Measurements from ENCODE around the gene DNM2.
A peak's percentile ranks its signal among the peaks of the same experiment; 100 is the strongest.
"Not testable (repeated sequence)": the region's sequence is repeated elsewhere in the genome, so short reads cannot be mapped to it uniquely, and the experiment has no call there.

Gene DNM2

DNA sequence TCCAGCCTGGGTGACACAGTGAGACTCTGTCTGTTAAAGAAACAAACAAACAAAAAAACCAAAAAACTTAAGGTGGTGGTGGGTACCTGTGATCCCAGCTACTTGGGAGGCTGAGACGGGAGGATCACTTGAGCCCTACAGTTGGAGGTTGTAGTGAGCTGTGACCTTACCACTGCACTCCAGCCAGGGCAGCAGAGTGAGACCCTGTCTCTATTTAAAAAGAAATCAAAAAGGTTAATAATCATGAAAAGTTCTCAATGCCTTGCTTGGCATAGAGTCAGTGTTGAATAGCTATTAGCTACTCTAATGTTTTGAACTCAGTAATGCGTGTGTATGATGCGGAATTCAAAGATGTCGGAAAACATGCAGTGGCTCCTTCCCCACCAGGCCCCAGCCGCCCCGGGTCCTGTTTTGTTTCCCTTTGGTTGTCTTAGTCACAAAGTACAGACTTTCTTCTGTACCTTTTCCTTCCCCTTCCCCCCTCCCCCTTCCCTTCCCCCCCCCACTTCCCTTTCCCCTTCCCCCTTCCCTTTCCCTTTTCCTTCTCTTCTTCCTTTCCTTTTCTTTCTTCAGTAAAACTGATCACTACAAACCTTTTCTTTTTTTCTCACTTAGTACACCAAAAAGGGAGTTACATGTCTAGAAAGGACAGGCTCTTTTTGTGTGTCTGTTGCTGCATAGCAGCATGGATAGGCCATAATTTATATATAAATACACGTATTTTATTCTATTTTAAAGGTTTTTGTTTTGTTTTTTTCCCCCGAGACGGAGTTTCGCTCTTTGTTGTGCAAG is 35.2 kb downstream of the DNM2 start:
- no peak for DNase-seq

DNA sequence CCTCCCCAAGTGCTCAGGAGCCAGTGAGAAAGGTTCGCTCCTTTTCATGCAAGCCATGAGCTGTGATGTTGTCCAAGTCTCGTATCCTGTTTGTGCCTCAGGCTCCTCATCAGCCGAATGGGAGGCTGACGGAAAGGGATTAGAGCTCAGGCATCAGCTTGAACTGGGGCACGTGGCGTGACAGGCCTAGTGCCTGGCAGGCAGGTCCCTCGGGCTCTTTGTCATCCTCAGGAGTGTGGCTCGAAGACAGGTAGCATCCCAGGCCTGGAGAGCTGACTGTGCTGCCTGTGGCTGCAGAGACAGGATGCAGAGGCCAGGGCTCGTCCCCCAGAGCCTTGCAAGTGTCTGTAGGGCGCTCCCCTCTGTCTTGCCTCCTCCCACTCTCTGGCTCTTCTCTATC is 38.5 kb downstream of the DNM2 start:
- DNase-seq: no peak

DNA sequence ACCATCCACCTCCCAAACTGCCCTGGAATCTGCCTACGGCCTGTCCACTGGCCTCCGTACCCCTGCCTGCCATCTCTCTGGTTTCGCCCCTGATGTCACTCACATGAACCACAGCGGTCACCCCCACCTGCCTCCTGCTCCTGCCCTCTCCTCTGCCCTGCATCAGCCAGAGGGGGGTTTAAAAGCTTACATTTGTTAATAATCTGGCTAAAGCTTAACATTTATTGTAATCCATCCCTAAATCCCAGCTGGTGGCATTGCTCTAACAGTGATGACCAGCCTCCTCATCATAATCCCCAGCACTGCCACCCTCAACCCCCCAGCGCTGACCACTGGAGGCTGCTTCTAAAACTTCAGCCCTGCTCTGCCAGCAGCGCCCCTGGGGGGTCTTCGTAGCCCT is 38.9 kb downstream of the DNM2 start:
- no peak for DNase-seq

DNA sequence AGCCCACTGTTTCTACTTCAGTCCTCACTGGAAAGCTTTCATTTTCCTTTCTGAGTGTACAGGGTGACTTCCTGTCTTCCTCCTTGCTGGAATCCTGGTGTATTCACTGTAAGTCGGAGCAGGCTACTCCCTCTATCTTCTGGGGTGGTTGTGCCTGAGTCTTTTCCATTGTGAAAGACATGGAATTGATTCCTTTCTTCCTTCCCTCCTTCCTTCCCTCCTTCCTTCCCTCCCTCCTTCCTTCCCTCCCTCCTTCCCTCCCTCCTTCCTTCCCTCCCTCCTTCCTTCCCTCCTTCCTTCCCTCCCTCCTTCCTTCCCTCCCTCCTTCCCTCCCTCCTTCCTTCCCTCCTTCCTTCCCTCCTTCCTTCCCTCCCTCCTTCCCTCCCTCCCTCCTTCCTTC is 40.2 kb downstream of the DNM2 start:
- DNase-seq: not testable (repeated sequence)

DNA sequence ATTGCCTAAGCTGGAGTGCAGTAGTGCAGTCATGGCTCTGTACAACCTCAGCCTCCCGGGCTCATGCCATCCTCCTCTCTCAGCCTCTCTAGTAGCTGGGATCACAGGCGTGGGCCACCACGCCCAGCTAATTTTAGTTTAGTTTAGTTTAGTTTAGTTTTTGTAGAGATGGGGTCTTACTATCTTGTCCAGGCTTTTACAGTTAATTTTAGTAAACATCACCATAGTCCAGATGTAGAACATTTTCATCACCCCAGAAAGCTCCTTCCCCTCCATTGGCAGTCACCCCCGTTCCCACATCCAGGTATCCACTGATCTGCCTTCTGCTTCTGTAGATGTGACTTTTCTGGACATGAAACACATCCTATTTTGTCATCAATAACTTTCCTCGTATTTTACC is 41.1 kb downstream of the DNM2 start:
- DNase-seq: no peak

DNA sequence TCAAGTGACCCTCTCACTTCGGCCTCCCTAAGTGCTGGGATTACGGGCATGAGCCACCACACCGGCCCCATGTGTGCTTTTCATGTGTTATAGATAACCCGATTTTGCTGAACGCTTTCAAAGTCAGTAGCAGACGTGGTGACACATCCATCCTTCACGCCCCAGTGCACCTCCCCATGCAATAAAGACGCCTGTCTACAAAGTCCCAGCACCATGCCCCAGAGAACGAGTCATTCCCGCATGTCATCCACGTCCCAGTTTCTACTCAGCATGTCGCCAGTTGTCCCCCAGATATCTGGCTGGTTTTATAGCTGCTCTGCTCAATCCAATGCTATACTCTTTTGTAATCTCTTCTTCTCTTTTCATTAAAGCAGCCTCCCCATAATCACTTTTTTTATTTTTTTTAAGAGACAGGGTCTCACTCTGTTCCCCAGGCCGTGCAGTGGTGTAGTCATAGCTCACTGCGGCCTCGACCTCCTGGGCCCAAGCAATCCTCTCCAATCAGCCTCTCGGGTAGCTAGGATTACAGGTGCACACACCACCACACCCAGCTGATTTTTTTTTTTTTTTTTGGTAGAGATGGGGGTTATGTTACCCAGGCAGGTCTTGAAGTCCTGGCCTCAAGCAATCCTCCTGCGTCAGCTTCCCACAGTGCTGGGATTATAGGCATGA is 42.5 kb downstream of the DNM2 start:
- DNase-seq: peak; percentile 61

DNA sequence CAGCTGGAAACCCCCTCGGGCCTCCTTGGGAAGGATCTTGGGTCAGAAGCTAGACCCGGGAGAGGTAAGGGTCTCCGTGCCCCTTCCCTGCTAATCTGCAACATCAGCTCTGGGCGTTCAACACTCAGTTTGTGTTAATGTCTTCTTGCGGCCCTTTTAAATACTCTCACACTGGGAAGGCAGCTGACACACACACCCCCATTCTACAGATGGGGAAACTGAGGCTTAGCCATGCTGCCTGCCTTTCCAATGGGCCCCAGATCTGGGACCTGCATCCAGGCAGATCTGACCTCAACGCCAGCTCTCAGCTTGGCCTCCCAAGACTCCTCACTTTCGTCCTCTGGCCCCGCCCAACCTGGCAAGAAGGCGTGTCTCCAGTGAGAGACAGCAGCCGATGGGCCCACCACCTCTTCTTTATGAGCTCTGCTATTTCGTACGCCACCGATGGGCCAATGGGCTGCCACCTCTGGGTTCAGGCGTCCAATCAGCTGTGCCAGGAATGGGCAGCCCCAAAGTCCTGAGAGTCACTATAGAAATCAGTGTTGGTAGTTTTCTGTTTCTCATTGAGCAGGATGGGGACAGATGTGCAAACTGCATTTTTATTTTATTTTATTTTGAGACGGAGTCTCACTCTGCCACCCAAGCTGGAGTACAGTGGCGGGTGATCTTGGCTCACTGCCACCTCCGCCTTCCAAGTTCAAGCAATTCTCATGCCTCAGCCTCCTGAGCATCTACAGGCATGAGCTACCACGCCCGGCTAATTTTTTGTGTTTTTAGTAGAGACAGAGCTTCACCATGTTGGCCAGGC is 43.8 kb downstream of the DNM2 start:
- no peak for DNase-seq

DNA sequence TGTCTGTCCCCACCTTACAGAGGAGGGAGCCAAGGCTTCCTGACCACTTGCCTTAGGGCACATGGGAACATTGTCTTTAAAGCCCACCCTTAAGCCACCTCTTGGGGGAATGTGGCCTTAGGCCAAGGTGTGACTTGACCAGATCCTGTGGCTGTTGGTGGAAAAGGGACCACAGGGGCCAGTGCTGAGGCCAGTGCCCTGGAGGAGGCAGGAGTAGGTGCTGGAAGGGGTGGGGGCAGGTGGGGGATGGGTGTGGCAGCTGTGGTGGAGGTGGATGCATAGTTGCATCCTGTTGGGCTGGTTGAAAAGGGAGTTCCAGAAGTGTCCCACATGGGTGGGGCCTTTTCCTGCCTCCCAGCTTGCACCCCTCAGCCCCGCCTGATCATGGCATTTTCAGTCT is 44.8 kb downstream of the DNM2 start:
- no peak for DNase-seq

DNA sequence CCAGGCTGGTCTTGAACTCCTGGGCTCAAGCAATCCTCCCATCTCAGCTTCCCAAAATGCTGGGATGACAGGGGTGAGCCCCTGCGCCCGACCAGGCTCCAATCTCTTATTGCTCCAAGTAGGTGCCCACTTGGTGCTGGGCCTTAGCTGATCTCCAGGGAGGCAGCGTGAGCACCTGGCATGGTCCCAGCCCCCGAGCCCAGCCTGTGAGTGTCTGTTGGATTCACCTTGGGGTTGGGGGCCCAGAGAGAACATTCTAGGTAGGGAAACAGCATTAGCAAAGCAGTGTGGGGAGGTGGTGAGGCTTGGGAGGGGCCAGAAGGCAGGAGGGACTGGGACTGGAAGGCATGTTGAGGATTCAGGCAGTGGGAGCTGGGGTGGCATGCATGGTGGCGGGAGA is 45.5 kb downstream of the DNM2 start:
- DNase-seq: no peak

DNA sequence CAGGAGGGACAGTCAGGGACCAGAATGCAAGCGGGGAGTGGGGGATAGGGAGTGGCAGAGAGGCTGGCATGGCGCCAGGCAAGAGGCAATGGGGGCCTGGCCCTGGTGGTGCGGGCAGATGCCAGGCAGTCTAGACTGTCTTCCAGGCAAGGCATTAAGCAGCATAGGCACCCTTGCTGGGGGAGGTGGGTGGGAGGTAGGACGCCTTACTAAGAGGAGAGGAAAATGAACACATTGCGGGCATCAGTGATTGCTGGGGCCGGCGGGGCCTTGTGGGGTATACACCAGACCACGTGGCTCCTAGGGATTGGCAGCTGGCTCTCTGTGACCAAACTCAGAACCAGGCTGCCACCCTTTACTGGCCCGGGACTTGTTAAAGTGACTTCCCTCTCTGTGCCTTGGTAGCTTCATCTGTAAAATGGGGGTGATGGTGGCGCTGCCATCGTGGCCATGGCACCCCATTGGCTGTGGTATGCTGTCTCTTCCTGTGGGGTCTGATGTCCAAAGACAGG is 46.0 kb downstream of the DNM2 start:
- DNase-seq: no peak

DNA sequence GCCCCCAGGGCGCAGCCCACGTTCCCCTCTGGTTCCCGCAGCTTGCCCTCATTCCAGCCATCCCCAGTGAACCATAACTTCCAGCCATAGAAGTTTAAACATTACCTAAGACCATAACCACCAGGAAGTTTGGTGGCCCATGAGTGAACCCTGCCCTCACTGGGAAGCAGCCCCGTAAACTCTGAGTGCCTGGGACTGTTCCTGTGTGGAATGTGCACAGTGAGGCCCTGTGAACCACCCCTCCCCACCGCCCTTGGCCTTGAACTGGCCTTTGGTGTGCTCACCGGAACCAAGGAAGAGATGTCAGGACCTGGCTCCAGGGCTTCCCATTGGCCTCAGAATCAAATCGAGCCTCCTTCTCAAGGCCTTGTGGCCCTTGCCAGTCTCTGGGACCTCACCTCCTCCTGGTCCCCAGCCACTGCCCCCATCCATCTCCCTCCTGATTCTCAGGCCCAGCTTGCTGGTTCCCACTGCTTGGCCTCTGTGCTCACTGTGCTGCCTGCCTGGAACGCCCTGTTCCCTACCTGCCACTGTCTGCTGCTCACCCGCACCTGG is 46.5 kb downstream of the DNM2 start:
- DNase-seq: no peak

DNA sequence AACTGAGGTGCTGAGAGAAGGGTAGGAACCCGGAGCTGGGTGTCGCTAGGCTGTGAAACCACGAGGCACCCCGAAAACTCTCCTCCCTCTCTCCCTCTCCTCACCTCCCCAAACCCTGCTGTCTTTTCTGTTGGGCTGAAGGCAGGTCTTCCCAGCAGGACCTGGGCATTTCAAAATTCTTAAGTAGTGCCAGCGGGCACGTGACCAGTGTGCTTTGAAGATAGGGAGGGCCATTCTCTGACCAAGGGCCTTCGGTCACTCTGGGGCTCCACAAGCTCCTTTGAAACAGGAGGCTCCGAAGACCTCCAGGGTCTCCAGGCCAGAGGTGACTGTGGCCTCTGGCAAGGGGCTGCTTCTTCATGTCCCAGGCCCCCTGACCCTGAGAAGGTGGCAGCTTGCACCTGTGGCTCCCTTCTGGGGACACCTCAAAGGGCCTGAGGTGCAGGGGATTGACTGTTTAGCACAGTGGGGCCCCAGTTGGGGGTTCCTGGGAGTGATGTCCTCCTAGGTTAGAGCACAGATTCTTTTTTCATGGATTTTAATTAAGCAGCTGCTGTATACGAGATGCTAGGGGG is 48.3 kb downstream of the DNM2 start:
- DNase-seq: no peak

DNA sequence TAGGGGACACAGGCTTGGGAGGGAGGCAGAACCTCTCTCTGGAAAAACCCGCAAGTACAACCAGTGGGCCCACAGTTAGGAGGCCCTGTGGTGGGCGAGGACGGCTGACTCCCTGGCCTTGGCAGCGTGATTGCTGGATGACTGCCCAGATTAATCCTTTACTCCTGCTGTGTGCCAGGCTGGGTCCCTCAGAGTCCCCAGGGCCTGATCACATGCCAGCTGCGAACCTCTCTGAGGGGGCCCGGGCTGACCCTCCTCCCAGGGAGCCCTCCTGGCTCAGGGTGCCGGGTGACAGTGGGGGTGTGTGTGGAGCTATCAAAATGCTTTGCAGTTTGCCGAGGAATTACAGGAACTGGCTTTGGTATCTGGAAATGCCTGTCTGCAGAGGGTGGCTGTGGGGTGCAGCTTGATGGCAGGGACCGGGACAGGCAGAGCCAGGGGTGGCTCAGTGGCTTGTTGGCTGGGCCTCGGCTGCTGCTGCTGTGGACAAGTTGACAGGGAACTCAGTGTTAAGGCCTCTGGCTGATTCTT is 48.9 kb downstream of the DNM2 start:
- DNase-seq: no peak

DNA sequence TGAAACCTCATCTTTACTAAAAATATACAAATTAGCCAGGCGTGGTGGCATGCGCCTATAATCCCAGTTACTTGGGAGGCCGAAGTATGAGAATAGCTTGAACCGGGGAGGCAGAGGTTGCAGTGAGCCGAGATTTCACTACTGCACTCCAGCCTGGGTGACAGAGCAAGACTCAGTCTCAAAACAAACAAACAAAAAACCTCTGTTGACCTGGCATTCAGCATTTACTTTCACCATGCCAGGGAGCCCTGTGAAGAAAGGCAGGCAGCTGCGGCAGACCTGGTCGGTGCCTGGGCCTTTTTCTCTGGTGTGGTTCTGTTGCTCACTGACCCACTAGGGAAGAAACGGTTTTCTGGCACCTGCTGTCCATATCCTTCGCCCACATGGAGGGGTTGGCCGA is 49.8 kb downstream of the DNM2 start:
- no peak for DNase-seq

DNA sequence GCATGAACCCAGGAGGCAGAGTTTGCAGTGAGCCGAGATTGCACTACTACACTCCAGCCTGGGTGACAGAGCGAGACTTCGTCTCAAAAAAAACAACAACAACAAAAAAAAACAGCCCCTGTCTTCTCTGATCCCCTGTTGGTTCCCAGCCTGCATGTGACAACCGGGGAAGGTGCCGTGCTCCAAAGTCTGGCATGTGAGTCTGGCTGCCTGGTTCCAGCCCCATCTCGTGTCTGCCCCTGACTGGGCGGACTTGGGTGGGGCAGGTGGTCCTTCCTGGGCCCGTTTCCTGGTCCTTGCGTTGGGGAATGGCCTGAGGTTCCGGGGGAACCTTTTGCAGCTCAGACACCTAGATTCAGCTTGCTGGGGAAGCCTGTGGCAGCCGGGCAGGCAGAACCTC is 50.5 kb downstream of the DNM2 start:
- no peak for DNase-seq

DNA sequence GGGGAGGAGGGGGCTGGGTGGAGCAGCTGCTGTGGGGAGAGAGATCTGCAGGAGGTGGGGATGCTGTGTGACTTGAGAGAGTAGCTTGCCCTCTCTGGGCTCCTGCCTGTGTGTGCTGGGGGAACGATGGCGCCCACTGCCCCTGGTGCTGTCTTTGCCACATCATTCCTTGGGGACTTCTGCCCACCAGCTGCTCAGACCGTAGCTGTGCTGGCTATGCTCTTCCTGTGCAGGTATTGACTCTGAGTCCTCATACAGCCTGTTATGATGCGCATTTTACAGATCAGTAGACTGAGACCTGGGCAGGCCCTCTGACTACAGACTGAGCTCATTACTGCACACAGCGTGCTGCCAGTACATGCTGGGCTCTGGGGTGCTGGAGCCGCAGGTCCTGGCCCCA is 51.1 kb downstream of the DNM2 start:
- no peak for DNase-seq

DNA sequence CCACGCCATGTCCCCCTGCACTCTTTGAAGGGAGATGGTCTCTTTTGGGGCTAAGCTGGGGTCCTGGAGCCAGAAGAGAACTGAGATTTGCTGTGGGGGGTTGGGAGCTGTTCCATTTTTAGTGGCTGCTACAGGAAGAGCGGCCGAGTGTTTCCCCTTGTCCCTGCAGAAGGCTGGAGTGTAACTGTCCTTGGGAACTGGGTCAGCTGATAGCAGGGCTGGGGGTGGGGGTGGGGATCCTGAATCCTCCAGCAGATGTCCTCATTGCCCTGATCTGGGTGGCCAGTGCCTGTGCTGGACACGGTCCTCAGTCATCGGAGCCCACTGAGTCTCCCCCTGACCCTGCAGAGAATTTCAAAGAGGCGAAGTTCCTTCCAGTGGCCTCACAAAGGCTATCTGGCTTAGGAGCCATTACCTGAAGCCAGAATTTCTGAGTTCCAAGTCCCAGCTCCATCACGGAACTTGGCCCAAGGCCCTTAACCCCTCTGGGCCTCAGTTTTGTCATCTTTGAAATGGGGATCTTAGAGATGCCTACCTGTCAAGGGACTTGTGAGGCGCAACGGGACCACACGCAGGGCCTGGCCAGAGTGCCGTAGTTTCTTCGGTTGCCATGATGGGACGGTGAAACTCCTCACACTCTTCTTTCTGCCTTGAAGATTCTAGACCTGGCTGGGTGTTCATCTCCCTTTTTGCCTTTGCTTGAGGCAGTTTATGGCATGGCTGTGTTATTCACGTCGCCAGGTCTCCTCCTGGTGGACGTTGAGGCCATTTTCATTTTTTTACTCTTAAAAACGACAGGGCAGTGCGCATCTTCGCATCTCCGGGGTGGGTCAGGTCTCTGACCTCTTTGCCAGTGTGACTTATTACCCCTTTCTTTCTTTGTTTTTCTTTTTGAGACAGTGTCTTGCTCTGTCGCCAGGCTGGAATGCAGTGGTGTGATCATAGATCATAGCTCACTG is 51.9 kb downstream of the DNM2 start:
- DNase-seq: peak; percentile 40

DNA sequence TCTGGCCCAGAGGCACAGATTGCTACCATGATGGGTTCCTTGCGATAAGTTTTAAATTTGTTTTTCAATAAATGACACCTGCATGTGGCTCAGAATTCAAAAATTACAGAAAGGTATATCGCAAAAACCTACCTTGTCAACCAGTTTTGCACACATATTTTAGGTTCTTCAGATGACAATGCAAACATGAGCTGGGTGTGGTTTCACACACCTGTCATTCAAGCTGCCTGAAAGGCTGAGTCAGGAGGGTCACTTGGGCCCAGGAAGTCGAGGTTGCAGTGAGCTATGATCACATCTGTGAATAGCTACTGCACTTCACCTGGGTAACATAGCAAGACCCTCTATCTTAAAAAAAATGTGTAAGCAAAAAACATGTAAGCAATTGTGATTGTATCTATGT is 56.1 kb downstream of the DNM2 start:
- no peak for DNase-seq

DNA sequence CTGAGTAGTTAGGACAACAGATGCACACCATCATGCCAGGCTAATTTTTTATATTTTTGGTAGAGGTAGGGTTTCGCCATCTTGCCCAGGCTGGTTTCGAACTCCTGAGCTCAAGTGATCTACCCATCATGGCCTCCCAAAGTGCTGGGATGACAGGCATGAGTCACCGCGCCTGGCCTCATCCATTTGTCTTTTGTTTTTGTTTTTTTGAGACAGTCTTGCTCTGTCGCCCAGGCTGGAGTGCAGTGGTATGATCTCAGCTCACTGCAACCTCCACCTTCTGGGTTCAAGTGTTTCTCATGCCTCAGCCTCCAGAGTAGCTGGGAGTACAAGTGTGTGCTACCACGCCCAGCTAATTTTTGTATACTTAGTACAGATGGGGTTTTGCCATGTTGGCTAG is 57.0 kb downstream of the DNM2 start:
- DNase-seq: no peak

DNA sequence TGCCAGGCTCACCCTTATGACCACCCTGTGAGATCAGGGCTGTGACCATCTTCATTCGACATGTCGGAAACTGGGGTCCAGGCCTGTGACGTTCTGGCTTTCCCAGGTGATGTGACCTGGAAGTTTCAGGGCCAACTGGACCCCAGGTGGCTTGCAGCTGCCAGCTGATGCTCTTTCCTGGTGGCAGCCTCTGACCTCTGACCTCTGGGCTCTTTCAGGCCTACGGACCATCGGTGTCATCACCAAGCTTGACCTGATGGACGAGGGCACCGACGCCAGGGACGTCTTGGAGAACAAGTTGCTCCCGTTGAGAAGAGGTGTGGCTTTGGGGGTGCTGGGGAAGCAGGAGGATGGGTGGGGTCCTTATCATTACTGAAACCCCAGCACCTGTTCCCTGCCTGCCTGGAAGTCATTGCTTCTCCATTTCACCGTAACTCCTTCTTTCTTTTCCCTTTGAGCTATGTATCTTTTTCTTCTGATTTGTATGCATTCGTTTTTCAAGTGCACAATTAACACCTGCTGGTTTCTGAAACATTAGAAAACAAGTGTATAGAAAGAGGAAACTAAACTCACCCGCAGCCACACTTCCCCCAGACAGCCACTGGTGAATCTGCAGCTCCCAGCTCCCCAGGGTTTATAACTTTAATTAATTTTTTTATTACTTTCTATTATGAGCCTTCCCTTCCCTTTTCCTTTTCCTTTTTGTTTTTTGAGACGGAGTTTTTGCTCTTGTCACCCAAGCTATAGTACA is 59.2 kb downstream of the DNM2 start:
- no peak for DNase-seq

DNA sequence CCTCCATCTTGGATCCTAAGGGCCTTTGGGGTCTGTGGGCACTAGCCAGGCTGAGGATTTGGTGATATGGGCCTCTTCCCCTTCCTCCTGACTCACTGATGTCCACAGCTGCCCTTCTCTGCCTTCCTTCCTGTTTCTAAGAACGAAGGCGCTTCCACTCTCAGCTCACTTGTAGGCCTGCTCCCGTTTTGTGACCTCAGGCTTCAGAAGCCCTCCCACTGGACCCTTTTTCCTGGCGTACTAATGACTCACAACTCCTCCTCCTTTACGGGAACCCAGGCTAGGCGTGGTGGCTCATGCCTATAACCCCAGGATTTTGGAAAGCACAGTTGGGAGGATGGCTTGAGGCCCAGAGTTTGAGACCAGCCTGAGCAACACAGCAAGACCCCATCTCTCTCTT is 62.5 kb downstream of the DNM2 start:
- DNase-seq: peak; percentile 62
